ENCODE results near the gene KCNT1.

Gene KCNT1

GRCh38 chr9:135825435-135826187 is 123.6 kb downstream of the KCNT1 start:
- no peak for DNase-seq

DNA sequence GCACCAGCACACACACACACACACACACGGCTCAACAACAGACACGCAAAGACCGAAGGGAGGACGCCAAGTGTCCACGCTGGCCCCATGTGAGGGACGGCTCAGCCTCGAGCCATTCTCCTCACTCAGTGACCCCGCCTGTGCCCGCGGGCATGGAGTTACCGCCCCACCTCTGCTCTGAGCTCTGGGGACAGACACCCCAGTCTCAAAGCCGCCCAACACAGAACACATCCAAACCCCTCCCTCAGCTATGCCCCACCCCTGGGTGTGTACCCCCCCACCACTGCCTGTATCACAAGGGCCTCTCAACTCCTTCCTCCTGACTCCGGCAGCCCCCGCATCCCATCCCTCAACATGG is 124.2 kb downstream of the KCNT1 start:
- no peak for DNase-seq

DNA sequence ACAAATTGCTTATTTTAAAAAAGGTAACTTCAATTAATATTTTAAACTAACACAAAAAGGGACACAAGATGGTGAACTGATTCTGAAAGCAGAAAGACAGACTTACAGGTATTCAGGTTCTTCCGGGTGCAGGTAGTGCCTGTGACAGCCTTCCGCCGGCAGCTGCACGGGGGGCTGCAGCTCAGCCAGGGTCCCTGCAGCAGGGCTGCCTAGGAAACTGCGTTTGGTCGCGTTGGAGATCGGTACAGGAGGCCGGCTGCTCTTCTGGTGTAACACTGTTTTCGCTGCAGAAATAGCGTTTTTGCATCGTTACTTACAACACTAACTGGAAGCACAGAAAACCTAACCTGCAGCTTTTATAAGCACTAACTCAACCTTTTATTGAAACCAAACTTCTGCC is 125.3 kb downstream of the KCNT1 start:
- DNase-seq: no peak

GRCh38 chr9:135827866-135828580 is 126.0 kb downstream of the KCNT1 start:
- no peak for DNase-seq

- DNase-seq: no peak
These were observed 126.7 kb downstream of the KCNT1 start for GRCh38 chr9:135828656-135829055.

DNA sequence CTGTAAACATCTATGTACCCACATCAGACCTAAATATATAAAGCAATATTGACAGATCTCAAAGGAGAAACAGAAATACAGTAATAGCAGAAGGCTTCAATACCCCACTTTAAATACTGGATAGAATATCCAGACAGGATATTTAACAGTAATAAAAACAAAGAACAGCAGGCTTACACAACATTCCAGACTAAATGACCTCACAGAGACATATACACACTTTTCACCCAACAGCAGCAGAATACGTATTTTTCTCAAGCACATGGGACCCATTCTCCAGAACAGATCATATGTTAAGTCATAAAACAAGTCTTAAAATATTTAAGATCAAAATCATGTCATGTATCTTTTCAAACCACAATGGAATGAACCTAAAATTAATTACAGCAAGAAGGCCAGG is 128.5 kb downstream of the KCNT1 start:
- no peak for DNase-seq

DNA sequence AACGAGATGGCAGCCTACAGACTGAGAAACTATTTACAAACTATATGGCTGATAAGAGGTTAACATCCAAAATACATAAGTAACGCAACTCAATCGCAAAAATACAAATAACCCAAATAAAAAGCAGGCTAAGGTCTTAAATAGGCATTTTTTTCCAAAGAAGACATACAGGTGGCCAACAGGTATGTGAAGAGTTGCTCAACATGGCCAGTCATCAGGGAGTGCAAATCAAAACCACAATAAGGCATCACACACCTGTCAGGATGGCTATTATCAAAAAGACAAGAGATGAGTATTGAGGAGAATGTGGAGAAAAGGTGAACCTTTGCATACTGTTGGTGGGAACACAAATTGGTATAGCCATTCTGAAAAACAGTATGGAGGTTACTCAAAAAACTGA is 131.9 kb downstream of the KCNT1 start:
- no peak for DNase-seq

DNA sequence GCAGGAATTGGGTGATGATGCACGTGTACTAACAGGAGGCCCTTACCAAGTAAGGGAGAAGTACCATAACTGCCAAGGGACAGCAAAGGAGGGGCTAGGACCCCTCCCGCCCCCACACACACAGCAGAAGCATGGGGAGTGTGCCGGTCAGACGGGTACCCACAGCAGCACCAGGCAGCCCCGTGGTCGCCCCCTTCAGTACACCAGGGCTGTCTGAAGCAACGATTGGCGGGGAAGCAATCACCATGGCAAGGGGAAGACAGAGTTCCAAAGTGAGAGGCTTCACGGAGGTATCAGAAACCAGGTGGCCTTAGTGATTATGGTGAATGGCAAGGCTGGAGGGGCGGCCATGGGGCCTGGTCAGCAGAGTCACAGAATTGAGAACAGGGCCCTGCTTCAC is 133.1 kb downstream of the KCNT1 start:
- no peak for DNase-seq

DNA sequence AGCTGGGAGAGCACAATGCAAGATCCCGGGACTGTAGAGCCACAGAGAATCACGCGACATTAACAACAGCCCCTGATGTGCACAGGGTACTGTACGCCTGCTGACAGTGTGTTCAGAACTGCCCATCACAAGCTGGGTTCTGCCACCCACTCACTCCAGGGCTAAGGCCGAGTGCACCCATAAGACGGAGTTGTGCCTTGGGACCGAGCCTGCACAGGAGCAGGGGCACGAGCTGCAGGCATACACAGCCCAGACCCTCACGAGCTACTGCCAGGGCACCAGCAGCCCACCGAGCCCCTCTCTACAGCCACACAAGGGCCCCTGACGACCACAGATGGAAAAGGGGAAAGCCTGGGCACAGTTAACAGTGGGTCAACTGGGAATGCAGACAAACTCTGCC is 137.5 kb downstream of the KCNT1 start:
- no peak for DNase-seq

GRCh38 chr9:135840107-135840506 is 138.1 kb downstream of the KCNT1 start:
- DNase-seq: no peak

- DNase-seq: no peak
These were observed 138.6 kb downstream of the KCNT1 start for GRCh38 chr9:135840539-135840938.

Measured in activated naive CD4-positive, alpha-beta T cell treated with anti-CD3 and anti-CD28 coated beads, Interleukin-2, amount 50 U/mL, for 16 hours (primary cell).